H54 (cell line): ENCODE measurements around the gene CA9.

Experiments used
- DNase-seq: peaks from one replicate; pipeline ENCODE4 v3.0.0; 2011; ENCODE audit warnings: low spot score, mixed read lengths; ENCODE audit not compliant: insufficient read length
- FAIRE-seq: peaks from 3 replicates; lab custom pipeline; 2011; peaks lifted over from hg19 to GRCh38; lab: Jason Lieb, UNC
- POLR2A ChIP-seq: IDR thresholded peaks from 2 replicates; pipeline ENCODE4 v1.6.1; 2011; ENCODE audit warnings: low read depth, mild to moderate bottlenecking, low read length

CA9 gene

DNA sequence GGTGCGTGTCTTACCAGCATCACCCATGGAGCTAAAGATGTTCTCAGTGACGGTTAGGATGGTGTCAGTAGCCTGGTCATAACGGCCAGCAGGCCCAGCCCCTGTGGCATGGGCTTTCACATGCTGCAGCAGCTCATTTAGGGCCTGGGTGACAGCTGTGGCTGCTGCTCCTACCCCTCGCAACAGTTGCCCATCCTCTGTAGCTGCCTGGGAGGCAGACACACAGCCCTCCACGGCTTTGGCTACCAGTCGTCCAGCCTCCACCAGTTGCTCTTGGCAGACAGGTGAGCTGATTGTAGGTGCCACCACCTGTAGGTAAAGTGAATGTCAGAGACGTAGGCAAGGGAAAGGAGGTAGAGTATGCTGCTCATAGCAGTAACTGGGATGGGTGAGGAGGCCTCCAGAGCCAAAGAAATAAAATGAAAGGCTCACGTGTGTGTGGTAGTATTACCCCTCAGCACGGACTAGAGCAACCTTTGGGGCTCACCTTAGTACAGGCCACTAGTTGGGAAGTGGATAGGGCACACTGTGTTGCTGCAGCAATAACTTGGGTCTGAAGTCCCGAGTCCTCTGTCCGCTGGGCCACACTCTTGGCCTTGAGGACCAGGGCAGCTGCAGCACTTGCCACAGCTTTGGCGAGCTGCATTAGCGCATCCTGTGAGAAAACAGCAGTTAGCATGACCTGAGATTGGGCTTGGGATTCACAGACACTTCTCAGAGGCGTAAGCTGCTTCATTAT, 43.6 kb downstream of the CA9 start:
- no peak for TF ChIP-seq POLR2A
- FAIRE-seq, result no peak
- DNase-seq, result no peak

- FAIRE-seq (no peak), DNase-seq (no peak)
- no peak for TF ChIP-seq POLR2A
Measured at GRCh38 chr9:35718721-35719511, 45.2 kb downstream of the CA9 start.

DNA sequence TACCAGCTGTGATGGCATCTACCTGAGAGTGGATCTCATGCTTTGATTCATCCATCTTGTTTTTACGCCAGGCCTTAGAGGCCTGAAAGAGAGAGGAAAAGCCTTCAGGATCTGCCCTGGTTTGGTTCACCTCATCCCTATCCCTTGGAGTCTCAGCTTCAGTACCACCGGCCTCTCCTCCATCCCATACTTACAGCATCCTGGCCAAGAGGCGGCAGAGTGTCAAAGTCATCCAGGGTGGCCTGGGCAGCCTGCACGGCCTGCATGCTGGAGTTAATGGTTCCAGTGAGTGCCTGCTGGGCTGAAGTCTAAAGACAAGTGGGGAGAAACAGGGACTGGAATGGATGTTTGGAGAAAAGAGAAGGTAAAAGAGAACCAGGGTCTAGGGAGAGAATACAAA, 45.8 kb downstream of the CA9 start:
- no peak for TF ChIP-seq POLR2A

GRCh38 chr9:35723426-35723825, 49.7 kb downstream of the CA9 start:
- no peak for TF ChIP-seq POLR2A
- no peak for DNase-seq
- no peak for FAIRE-seq

More for the DNA sequence above, 45.8 kb downstream of the CA9 start:
- DNase-seq (no peak), FAIRE-seq (no peak)

DNA sequence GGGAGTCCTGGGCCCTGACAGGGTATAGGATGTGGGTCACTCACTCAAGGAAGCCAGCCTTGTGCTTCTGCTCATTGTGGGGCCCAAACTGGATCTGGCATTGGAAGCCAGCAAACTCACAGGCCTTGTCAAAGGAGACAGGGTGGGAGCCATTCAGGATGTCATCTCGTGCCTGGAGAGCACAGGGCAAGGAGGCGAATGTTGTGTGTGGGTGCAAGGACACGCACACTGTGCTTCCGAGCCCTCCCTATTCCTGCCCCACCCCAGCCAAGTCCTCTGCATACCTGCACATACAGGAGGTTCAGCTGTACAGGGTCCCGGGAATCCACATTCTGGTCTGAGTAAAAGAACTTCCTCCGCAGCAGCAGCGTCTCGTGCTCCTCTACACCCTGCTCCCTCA, 50.2 kb downstream of the CA9 start:
- FAIRE-seq (no peak), DNase-seq (no peak)
- no peak for TF ChIP-seq POLR2A

DNA sequence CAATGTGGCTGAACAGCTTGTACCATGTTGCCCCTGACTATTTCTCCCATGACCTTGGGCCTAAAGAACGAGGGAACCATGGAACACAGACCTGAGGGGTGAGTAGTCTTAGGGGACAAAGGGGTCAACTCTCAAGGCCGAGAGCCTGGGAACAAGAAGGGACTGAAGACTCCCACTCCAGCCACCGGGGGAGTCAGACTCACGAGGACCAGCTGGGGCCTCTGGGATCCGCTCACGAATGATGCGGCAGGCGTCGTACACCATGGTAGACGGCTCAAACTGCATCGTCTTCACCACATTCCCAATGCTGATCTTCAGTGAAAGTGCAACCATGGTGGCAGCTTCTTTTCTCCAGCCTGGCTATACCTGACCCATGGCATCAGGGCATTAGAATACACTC, 51.6 kb downstream of the CA9 start:
- FAIRE-seq, result no peak
- TF ChIP-seq POLR2A, result no peak

GRCh38 chr9:35726931-35727330, 53.2 kb downstream of the CA9 start:
- no peak for DNase-seq
- FAIRE-seq, result no peak
- no peak for TF ChIP-seq POLR2A

More for the DNA sequence above, 51.6 kb downstream of the CA9 start:
- no peak for DNase-seq

DNA sequence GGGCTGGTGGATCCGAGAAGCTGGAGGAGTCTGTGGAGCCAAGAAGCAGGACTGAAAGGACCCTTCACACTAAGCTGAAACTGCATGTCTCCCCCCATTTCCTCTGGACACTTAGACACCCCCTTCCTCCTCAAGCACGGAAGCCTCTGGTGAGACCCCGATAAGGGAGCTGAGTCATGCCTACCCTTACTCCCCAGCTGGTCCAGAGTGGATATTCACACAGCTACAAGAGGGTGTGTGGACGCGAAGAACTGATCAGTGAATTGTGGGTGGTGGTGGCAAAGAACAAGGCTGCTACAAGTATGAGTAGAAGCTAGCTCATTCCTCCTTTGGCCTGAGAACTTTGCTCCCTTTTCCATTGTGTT, 53.9 kb downstream of the CA9 start:
- TF ChIP-seq POLR2A, result no peak
- DNase-seq (no peak), FAIRE-seq (no peak)

DNA sequence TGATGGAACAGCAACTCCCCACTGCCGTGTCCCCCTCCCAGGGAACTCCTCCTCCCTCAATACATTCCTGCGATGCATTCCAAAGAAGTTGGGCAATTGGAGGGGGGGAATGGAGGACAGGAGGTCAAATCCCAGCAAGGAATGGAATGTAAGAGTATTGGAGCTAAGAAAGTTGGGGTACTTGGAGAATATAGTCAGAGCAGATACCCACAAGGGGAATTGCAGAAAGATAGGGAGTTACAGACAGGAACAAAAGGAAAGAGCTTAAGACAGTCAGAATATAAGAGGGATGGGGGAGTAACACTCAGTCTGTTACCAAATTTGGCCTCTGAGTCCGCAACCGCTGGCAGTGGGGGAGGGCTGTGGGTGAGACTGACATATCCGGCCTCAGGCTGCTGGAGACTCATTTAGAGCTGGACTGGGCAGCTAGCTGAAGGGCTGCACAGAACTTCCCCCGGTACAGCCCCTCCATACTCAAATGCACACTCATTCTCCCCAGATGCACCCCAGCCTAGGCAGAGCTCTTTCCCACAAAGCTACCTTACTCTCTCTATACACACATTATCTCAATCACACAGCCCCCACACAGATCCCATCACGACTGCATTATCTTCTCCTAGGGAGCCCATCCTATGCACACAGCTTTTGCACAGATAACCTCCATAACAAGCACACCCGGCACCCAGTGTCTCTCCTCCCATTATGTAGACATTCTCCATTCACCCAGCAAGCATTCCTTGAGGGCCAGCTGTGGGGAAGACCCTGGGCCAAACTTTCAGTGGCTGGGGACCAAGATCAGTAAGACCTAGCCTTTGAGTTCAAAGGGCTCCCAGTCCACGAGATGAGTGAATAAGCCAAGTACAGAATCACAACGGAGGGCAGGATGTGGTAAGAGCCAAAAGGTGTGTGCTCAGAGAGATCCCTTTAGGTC, 54.6 kb downstream of the CA9 start:
- DNase-seq (peak; percentile 48), FAIRE-seq (no peak)
- no peak for TF ChIP-seq POLR2A

DNA sequence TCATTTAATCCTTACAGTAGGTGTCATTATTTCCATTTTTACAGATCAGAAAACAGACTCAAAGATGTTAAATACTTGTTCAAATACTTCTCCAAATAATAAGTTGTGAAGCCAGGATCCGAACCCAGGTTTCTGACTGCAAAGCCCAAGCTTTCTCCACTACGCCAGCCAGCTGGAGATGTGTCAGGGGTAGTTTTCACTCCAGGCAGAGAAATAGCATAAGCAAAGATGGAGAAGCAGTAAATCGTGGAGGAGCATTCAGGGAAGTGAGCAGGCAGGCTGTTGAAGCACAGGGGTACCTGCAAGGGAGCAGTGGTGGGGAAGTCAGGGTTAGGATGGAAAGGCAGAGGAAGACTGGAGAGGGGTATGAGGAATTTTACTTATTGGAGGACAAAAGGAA, 55.4 kb downstream of the CA9 start:
- DNase-seq (no peak), FAIRE-seq (no peak)
- no peak for TF ChIP-seq POLR2A

GRCh38 chr9:35729700-35730485, 56.2 kb downstream of the CA9 start:
- no peak for TF ChIP-seq POLR2A
- peak; percentile 41 for FAIRE-seq
- peak; percentile 86 for DNase-seq

GRCh38 chr9:35730486-35730854, 56.7 kb downstream of the CA9 start:
- no peak for DNase-seq
- no peak for FAIRE-seq
- no peak for TF ChIP-seq POLR2A
